HepG2 (cell line): ENCODE results near the gene GNRH2. TPM values are rescaled to one million over a fixed set of nuclear protein-coding genes. Genes with fewer than 3 reads are reported as not detected.

Experiments used
- AHR ChIP-seq: IDR thresholded peaks from 2 replicates; pipeline ENCODE4 v1.6.1; 2018; ENCODE audit warnings: missing genetic modification reagents, missing compliant biosample characterization
- ATM ChIP-seq: fragments of 450-650 bp; IDR thresholded peaks from 2 replicates; pipeline ENCODE4 v1.7.1; 2017; ENCODE audit warnings: mild to moderate bottlenecking, borderline replicate concordance
- CSRNP1 ChIP-seq: sonication (generic); formaldehyde crosslinking; IDR thresholded peaks from 2 replicates; pipeline ENCODE4 v1.8.1; 2023; ENCODE audit warnings: mild to moderate bottlenecking, missing genetic modification reagents
- ELF3 ChIP-seq: IDR thresholded peaks from 2 replicates; pipeline ENCODE4 v1.6.1; 2016; ENCODE audit warnings: missing genetic modification reagents, missing compliant biosample characterization
- ETV6 ChIP-seq: sonication (generic); formaldehyde crosslinking; conservative IDR thresholded peaks from 2 replicates; pipeline ENCODE4 v1.4.0; 2020; ENCODE audit warnings: missing genetic modification reagents
- NCOA1 ChIP-seq: sonication (generic); formaldehyde crosslinking; IDR thresholded peaks from 2 replicates; pipeline ENCODE4 v1.9.0; 2021; ENCODE audit warnings: missing genetic modification reagents
- ONECUT2 ChIP-seq: sonication (generic); formaldehyde crosslinking; IDR thresholded peaks from 2 replicates; pipeline ENCODE4 v1.4.0; 2020; ENCODE audit warnings: missing genetic modification reagents
- SIX1 ChIP-seq: sonication (generic); formaldehyde crosslinking; IDR thresholded peaks from 2 replicates; pipeline ENCODE4 v1.4.0; 2020; ENCODE audit warnings: missing genetic modification reagents, borderline replicate concordance
- ZBTB43 ChIP-seq: sonication (generic); formaldehyde crosslinking; conservative IDR thresholded peaks from 2 replicates; pipeline ENCODE4 v1.4.0; 2020; ENCODE audit warnings: missing genetic modification reagents
- ZNF101 ChIP-seq: sonication (generic); formaldehyde crosslinking; IDR thresholded peaks from 2 replicates; pipeline ENCODE4 v1.4.0; 2020; ENCODE audit warnings: mild to moderate bottlenecking, low read depth, missing genetic modification reagents, borderline replicate concordance
- ZNF34 ChIP-seq: sonication (generic); formaldehyde crosslinking; IDR thresholded peaks from 2 replicates; pipeline ENCODE4 v1.4.0; 2020; ENCODE audit warnings: mild to moderate bottlenecking, missing genetic modification reagents, borderline replicate concordance
- ZNF709 ChIP-seq: sonication (generic); formaldehyde crosslinking; IDR thresholded peaks from 2 replicates; pipeline ENCODE4 v1.5.0; 2020; ENCODE audit warnings: mild to moderate bottlenecking, missing genetic modification reagents
- ZNF768 ChIP-seq: sonication (generic); formaldehyde crosslinking; IDR thresholded peaks from 2 replicates; pipeline ENCODE4 v1.4.0; 2020; ENCODE audit warnings: missing genetic modification reagents
- polyA plus RNA-seq, 8 experiments: library from polyadenylated mRNA; depleted of rRNA in 3 of 8; stranded (reverse) in 7 of 8; unstranded in 1 of 8; fragments of >200 nt; fragmentation: Illumina TruSeq in 4 of 8; extraction: Trizol in 4 of 8; gene quantifications; 2 replicates each; pipeline versions ENCODE4 v1.2.1 to v1.2.3, GENCODE V29; 2011 to 2016; ENCODE audit warnings: low read depth in 4 of 8, missing spikeins in 1 of 8, mixed read lengths in 1 of 8; ENCODE audit not compliant: insufficient read depth in 1 of 8
- total RNA-seq, 5 experiments: library from RNA; depleted of rRNA; stranded (reverse); fragments of >200 nt; fragmentation: Illumina TruSeq; extraction: Trizol; gene quantifications; 2 replicates each; pipeline ENCODE4 v1.2.3, GENCODE V29; 2016; ENCODE audit warnings: low read depth in 1 of 5
- TF ChIP-seq, protein P1 (sequence below): sonication (generic); formaldehyde crosslinking; IDR thresholded peaks from 2 replicates; pipeline ENCODE4 v1.5.0; 2020; ENCODE audit warnings: mild to moderate bottlenecking, low read depth, missing genetic modification reagents, borderline replicate concordance
- TF ChIP-seq, protein P2 (sequence below): sonication (generic); formaldehyde crosslinking; IDR thresholded peaks from 2 replicates; pipeline ENCODE4 v1.5.0; 2020; ENCODE audit warnings: missing genetic modification reagents
- TF ChIP-seq, protein P3 (sequence below): IDR thresholded peaks from 2 replicates; pipeline ENCODE4 v1.6.1; 2012; ENCODE audit warnings: low read depth, low read length, improper control_type of control experiment
- TF ChIP-seq, protein P4 (sequence below): sonication (generic); formaldehyde crosslinking; IDR thresholded peaks from 2 replicates; pipeline ENCODE4 v1.8.1; 2022; ENCODE audit warnings: low read depth, mild to moderate bottlenecking, missing genetic modification reagents

The GNRH2 gene
- total and polyA plus RNA-seq, 2 of the 13 experiments (the other 11 are each of a cell fraction or from before 2014, with no cell fraction given), result 0.28 TPM; not detected in 1

GRCh38 chr20:3082955-3083952 is 39.8 kb downstream of the GNRH2 start (continued):
- TF ChIP-seq SIX1 (CRISPR knock-in tag), result no peak
- TF ChIP-seq ATM, result no peak
- no peak for TF ChIP-seq ZBTB43 (CRISPR knock-in tag)
- no peak for TF ChIP-seq ELF3 (CRISPR knock-in tag)
- no peak for TF ChIP-seq ZNF101 (CRISPR knock-in tag)
- no peak for TF ChIP-seq AHR (CRISPR knock-in tag)
- TF ChIP-seq CSRNP1 (CRISPR knock-in tag), result no peak
- TF ChIP-seq, protein P1, sequence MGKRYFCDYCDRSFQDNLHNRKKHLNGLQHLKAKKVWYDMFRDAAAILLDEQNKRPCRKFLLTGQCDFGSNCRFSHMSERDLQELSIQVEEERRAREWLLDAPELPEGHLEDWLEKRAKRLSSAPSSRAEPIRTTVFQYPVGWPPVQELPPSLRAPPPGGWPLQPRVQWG (CRISPR knock-in tag), result no peak
- no peak for TF ChIP-seq NCOA1 (CRISPR knock-in tag)
- TF ChIP-seq, protein P2, sequence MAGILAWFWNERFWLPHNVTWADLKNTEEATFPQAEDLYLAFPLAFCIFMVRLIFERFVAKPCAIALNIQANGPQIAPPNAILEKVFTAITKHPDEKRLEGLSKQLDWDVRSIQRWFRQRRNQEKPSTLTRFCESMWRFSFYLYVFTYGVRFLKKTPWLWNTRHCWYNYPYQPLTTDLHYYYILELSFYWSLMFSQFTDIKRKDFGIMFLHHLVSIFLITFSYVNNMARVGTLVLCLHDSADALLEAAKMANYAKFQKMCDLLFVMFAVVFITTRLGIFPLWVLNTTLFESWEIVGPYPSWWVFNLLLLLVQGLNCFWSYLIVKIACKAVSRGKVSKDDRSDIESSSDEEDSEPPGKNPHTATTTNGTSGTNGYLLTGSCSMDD, result no peak
- TF ChIP-seq ETV6 (CRISPR knock-in tag), result no peak
- no peak for TF ChIP-seq ZNF768
- TF ChIP-seq ONECUT2 (CRISPR knock-in tag), result no peak
- TF ChIP-seq, protein P3, sequence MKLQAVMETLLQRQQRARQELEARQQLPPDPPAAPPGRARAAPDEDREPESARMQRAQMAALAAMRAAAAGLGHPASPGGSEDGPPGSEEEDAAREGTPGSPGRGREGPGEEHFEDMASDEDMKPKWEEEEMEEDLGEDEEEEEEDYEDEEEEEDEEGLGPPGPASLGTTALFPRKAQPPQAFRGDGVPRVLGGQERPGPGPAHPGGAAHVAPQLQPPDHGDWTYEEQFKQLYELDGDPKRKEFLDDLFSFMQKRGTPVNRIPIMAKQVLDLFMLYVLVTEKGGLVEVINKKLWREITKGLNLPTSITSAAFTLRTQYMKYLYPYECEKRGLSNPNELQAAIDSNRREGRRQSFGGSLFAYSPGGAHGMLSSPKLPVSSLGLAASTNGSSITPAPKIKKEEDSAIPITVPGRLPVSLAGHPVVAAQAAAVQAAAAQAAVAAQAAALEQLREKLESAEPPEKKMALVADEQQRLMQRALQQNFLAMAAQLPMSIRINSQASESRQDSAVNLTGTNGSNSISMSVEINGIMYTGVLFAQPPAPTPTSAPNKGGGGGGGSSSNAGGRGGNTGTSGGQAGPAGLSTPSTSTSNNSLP, result no peak
- no peak for TF ChIP-seq ZNF34 (CRISPR knock-in tag)
- TF ChIP-seq ZNF709 (CRISPR knock-in tag), result no peak
- TF ChIP-seq, protein P4, sequence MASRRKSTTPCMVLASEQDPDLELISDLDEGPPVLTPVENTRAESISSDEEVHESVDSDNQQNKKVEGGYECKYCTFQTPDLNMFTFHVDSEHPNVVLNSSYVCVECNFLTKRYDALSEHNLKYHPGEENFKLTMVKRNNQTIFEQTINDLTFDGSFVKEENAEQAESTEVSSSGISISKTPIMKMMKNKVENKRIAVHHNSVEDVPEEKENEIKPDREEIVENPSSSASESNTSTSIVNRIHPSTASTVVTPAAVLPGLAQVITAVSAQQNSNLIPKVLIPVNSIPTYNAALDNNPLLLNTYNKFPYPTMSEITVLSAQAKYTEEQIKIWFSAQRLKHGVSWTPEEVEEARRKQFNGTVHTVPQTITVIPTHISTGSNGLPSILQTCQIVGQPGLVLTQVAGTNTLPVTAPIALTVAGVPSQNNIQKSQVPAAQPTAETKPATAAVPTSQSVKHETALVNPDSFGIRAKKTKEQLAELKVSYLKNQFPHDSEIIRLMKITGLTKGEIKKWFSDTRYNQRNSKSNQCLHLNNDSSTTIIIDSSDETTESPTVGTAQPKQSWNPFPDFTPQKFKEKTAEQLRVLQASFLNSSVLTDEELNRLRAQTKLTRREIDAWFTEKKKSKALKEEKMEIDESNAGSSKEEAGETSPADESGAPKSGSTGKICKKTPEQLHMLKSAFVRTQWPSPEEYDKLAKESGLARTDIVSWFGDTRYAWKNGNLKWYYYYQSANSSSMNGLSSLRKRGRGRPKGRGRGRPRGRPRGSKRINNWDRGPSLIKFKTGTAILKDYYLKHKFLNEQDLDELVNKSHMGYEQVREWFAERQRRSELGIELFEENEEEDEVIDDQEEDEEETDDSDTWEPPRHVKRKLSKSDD (CRISPR knock-in tag), result no peak
